IPS DF 4.7 (cell line): Measurements from ENCODE around the gene STEAP3.

Experiments
- DNase-seq: peaks from one replicate; pipeline ENCODE4 v3.0.0-alpha.2; 2013; ENCODE audit warnings: low spot score; ENCODE audit errors: extremely low read depth

Gene STEAP3

DNA sequence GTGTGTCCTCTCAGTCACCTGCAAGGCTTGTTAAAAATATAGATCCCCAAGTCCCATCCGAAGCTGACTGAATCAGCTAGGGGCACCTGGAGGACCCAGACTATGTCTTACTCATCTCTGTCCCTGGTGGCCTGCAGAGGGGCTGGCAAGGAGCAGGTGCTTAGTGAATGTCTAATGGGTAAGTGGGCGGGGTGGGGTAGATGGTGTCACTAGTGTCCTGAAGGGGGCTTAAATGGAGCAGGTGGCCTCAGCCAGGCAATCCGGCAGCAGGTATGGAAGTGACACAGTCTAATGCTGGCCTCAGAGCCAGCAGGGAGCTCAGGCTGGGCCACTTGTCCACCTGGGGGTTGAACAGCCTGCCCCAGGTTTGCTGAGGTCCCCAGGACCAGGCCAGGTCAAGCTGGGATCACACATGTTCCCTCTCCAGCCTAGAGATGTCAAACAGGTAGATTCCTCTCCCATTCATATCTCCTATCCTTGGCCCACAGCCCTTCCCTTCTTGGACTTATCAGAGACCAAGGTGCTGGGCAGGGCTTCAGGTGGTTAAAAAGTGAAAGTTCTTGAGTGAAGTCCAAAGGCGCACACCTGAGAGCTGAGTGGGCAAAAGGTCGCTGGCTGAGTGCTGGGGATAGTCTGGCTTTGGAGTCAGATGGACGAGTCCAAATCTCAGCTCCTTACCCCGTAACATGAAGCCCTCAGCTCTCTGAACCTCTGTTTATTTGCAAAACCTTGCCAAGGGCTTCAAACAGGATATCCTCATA, 1.7 kb downstream of the STEAP3 start:
- no peak for DNase-seq

DNA sequence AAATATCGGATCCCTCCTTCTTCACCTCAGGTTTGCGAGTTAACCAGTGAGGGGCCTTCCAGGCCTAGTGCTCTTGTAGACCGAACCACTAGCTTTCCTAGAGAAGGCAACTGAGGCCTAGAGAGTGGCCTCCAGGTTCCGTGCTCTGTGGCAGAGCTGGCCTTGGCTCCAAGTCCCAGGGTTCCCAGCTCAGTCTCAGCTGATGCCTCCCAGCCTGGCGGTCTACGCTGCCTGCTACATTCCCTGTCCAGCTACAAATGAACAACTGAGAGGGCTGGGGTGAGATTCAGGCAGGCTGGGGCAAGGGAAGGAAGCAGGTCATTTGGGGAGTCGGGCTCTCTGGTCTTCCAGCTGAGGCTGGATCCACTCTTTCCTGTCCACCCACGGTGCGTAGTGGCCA, 2.3 kb downstream of the STEAP3 start:
- no peak for DNase-seq

DNA sequence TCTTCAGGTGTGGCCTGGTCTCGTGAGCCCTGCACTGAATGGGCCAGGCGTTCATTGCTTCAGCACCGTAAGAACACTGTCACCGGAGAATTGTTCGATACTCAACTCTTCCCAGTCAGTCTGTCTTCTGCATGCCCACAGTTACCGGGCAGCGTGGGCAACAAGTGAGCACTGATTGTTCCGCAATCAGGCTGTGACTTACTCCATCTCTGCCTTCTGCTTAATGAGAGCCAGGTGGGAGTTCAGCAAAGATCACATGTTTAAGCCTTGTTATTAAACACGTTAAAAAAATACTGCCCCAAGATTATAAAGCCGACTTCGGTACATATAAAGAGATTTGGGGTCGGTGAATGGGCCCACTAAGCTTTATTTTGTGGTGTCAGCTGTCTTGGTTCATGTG, 3.7 kb downstream of the STEAP3 start:
- DNase-seq: no peak

DNA sequence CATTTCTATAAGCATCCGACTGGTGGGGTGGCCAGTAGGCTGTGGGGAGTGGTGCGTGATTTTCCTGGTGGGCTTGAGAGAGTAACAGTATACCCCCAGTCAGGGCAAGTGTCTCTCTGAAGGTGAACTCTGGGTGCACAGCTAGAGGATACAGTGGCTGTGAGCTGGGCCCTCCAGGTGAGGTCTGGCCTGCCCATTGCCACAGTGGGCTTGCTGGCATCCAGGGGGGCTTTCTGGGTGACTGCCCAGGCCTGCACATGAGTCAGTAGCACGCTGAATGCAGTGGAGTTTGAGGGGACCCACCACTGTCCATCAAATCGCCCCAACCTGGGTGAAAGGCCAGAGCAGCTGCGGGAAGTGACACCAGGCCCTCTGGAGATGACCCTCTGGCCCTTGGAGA, 4.5 kb downstream of the STEAP3 start:
- no peak for DNase-seq

DNA sequence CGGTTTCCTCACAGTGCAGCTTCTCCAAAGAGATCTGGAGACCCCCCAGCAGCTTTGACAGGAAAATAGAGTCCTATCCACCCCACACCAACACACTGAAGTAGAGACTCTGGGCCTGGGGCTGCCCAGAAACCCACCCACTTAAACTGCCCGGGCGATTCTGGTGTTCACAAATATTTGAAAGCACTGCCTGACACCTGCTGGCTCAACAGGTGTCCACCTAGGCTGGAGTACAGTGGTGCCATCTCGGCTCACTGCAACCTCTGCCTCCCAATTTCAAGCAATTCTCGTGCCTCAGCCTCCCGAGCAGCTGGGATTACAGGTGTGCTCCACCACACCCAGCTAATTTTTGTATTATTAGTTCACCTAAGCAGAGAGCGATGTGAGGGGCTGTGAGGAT, 5.3 kb downstream of the STEAP3 start:
- DNase-seq: no peak

DNA sequence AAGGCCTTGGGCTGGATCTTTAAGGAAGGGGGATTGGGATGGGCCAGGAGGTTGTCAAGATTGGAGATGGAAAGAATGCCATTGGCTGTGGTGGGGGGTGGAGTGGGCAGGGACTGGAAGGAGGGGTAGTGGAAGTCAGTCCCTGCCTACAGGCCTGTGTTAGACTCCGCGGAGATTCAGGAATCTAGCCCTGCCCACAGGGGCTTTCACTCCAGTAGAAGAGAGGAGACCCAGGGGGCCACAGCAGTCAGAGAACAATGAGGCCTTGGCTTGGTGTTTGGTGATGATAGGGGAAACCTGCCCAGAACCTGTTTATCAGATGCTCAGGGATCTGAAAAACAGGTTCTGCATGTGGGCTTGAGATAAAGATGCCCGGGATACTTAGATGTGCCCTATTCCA, 6.1 kb downstream of the STEAP3 start:
- no peak for DNase-seq

DNA sequence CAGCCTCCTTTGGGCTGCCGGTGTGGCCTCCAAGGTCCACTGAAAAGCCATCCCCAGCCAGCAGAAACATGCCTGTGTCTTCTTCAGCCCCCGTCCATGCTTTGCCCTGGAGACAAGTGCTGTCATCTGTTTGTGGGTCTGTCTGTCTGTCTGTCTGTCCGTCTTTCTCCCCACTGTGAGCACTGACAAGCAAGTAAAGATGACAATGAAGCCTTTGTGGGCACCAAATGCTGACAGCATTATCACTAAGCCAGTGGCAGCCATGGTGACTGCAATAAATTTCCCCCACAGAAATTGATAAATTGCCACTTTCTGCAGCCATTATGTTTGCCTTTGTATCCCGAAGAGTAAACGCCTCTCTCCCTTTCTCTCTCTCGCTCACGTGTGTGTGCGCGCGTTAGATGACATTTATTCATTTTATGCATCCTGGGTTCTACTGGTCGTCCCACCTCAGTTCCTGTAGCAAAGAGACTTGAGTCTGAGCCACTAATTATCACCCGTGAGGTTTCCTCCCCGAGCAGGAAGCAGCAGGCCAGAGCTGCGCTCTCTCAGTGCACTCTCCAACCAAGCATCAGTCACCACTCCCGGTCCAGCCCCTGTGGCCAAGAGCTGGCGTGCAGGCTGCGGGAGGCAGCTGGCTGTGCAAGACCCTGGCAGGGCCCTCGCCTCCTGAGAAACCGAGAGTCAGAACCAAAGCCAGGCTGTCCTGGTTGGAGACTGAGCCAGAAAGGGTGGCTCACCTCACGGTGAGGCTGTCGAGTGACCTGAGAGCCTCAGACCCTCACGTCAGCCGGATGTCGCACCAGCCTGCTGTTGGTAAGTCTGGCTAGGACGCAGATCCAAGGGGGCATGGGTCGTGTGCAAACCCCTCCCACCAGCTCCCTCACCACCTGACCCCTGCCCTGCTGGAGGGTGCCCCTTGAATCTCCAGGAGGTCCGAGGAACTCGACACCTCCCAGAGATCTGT, 6.9 kb downstream of the STEAP3 start:
- no peak for DNase-seq

DNA sequence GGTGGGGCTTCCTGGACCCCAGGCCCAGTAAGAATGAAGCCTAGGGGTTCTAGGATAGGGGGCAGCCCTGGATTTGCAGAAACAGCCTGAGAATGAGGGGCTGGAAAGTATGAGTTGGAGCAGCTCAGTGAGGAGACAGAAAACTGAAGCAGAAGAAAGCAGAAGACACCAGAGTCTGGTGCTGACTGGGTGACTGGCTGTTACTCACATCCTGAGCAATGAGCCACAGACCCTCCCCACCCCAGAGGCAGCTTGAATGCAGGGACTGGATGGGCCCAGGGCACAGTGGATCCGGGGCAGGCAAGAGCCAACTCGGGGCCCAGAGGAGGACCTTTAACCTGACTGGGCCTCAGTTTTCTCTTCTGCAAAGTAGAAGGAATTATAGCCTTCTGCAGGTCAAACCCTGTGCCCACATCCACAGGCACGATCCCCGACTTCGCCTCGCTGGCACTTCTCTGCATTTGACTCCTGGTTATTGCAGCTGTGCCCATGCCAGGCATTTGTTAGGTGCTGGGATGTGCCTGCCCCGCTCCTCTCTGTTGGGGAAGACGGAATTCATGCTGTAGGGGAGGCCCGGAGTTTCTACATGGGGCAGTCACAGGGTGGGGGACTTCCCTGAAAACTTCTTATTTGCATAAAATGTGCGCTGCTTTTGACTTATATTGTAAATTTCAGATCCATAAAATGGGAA, 8.5 kb downstream of the STEAP3 start:
- DNase-seq: no peak

DNA sequence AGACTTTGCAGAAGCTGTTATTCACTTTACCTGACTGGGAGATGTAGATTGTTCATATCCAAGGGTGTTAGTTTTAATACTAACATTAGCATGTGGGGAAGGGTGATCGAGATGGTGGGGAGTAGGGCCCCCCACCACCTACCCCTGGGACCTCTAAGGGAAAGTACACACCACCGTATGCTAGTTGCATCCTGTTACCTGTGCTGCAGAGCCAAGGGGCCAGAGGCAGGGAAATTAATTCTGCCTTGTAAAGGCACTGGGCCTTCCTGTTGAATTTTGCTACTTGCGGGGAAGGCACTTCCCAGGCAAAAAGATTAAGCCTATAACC, 9.0 kb downstream of the STEAP3 start:
- no peak for DNase-seq

DNA sequence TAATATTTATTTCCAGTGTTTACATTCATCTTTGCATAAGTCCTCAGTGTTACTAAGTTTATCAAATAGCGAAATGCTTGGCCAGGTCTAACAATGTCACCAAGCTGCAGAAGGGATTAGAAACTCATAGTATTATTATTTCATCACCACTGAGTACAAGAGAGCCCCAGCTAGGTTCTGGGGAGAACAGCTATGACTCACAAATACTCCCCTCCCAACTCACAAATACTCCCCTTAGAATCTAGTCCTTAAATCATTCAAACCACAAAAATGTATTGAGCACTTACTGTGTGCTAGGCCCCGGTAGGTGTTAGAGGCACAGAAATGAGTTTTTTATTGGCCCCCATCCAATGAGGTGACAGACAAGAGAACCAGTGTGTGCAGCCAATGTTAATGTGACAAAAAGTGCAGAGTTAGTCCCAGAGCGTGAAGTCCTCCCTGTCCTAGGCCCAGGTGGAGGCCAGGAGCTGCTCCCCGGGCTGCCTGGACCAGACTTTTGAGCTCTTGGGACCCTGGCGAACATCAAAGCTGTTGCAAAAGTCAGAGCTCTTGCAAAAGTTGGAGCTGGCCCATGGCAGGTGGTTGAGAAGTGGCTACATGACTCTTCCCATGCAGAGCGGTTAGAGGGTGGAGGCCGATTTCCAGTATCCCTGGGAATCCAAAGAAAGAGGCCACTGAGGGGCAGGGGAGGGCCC, 9.8 kb downstream of the STEAP3 start:
- no peak for DNase-seq

DNA sequence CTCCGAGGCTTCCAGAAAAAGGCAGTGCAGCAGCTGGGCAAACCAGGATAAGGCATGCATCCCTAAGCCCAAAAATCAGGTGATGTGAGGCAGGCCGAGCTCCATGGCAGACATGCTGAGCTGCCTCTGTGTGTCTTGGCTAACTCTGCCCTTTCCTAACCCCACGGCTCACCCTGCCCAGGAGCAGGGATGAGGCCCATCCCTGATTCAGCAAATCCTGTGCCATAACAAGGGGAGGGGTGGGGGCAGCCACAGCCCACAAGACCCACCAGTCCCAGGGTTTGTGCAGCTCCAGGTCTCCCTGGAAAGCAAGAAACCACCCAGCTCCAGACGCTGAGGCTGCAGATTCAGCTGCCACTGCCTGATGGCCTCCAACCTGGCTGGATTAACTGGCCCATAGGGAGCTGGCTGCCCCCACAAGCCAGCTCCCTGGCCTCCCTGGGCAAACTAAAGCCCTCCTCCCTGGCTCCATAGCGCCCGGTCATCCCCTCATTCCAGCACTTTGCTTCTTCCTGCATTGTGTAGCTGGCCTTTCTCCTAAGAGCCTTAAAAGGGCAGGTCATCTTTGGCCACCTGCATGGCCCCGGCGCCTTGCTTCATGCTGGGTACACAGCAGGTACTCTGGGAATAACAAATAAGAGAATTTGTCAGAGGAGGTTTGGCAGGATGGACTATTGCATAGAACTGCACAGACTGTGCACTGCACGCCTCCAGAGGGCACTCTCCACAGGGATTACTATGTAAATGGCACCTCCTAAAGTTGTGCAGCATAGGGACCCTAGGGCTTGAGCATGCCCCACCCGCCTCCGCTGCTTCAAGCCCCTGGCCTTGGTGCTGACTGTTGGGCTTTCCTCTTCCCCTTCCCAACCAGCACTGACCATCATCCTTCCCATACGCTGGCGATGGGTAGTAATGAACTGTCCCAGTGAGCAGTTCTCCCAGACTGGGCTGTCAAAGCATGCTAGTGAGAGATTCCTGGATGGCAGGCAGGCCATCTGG, 10.7 kb downstream of the STEAP3 start:
- no peak for DNase-seq

DNA sequence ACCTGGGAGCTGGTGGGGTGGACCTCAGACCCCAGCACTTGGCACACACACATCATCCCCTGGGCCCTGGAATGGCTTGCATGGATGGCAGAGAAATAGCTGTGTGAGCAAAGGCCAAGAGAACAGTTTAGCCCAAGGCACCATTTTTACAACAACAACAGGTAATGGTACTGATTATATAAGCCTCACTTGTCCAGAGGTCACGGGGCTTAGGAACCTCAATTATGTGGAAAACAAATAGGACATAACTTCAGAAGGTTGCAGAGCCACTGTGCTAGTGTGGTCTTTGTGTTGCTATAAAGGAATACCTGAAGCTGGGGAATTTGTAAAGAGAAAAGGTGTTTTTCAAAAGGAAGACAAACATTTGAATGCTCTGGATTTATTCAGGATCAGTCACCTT, 13.2 kb downstream of the STEAP3 start:
- DNase-seq: no peak

DNA sequence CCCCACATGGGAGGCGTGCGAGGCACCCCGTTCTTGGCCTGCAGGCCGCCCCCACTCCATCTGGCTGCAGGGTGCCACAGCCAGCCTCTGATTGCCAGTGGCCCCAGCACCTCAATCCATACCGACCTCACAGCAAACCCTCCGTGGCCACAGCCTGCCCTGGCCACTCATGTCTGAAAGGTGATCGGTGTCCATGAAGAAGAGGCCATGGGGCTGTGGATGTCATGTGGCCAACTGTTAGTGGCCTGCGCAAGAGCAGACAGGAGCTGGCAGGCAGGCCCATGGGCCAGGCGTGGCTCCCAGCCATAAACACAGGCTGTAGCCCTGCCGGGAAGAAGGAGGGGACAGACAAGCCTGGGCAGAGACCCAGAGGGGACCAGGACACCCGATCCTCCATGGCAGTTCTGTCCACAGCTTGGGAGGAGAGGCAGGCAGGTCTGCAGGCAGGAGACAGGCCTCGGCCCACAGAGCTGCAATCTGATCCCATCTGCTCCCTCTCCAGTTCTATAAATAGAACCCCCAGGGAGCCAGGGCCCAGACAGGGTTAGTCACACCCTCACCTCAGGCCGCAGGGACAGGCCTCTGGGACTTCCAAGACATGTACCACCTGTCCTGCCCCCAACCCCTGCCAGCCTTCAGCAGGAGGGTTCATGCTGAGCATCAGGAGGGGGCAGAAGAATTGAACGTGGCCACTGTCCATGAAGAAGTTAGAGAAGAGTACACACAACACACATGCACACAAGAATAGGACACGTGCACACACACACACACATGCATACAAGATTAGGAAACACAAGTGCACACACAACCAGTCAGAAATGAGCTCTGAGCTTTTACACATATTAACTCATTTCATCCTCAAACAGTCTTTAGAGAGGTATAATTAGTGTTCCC, 16.9 kb downstream of the STEAP3 start:
- no peak for DNase-seq

DNA sequence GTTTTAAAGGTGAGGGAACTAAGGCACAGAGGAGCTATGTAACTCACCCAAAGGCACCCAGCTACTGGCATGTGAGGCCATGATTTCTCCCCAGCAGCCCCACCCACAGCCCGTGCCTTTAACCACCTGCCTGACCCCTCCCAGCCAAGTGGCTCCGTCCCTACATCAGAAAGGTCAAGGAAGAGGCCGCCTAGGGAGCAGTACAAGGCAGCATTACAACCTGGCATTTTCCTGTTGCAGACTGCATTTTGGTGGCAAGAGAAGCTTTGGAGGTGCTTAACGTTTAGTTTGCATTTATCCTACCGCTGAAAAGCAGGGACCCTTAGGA, 17.5 kb downstream of the STEAP3 start:
- DNase-seq: no peak

DNA sequence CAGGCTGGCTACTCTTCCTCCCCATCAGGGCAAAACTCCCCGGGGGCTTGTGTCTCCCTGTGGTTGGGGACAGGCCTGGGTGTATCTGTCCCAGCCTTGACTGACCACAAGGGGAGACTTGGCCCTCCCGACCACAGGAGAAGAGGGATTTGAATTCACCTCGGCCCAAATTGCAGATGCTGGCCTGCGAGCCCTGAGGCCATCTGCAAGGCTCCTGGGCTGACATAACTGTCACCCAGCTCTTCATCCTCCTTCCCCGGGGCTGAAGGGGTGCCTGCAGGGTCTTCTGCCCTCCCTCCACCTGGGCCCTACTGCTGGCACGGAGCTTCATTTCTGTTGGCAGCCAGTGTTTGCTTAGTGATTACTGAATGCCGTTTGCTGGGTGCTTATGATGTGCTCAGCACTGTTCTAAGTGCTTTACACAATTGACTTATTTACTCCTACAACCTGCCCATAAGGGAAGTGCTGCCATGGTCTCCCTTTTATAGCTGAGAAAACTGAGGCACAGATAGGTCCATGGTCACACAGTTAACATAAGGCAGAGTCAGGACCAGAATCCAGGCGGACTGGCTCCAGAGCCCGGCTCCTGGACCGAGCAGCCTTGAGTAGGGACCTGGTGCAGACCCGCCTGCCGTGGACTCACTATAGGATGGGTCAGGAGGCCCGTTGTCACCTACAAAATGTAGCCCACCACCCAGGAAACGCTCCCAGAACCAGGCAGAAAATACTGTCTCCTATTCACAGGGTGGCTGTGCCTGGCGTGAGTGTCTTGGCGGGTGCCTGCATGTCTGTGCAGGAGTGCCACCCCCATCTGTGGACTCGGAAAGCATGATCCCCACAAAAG, 18.9 kb downstream of the STEAP3 start:
- DNase-seq: no peak

DNA sequence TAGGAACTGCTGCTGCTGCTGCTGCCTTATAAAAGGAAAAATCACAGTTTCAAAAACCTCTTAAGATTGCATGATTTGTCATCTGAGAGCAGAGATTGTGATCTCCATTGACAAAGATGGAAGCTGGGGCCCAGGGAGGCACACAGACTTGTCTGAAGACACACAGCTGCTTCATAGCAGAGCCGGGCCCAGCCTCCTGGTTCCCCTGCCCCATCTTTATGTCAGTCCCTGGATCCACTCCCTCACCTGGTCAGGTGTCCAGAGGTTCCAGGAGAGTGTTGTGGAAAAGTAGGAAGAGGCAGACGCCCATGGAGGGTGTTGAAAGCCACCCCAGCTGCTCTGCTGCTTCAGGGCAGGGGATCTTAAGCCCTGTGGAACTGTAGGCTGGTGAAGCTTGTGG, 20.0 kb downstream of the STEAP3 start:
- DNase-seq: no peak

DNA sequence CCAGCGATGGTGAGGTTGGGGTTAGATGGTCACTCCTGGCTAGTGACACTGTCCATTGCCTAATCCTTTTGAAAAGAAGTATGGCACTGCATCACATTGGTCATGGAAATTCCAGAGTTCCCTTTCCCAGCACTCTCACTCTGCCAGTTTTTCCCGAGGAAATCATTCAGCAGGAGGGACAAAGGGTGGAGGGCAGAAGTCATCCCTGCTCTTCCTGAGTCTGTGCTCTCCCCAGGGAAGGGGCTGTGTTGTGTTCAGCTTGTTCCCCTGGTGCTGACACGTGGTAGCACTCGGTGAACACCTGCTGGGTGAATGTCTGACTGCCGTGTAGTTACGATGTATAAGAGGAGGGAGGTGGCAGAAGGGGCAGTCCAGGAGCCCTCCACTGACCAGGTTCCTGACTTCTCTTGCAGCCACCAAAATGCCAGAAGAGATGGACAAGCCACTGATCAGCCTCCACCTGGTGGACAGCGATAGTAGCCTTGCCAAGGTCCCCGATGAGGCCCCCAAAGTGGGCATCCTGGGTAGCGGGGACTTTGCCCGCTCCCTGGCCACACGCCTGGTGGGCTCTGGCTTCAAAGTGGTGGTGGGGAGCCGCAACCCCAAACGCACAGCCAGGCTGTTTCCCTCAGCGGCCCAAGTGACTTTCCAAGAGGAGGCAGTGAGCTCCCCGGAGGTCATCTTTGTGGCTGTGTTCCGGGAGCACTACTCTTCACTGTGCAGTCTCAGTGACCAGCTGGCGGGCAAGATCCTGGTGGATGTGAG, 21.6 kb downstream of the STEAP3 start:
- no peak for DNase-seq

DNA sequence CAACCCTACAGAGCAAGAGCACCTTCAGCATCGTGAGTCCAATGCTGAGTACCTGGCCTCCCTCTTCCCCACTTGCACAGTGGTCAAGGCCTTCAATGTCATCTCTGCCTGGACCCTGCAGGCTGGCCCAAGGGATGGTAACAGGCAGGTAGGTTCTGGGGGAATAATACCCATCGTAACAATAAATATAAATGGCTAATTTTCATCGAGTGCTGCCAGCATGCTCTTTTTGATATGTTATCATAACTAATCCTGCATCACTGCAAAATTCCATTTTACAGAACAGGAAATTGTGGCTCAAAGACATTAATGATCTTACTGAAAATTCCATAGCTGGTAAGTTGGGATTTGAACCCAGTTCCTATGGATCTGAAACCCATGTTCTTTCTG, 22.2 kb downstream of the STEAP3 start:
- no peak for DNase-seq
